ENCODE measurements around the gene TSPOAP1. TPM values are rescaled to one million over a fixed set of nuclear protein-coding genes. Genes with fewer than 3 reads are reported as not detected.

TSPOAP1 gene
- total RNA-seq, 1 donor from 2014 or later = 22.6 TPM

- H3K4me3 Mint-ChIP-seq = no peak overlapping the region
- H3K36me3 Mint-ChIP-seq (ENCODE audit: low read depth) = no peaks in the 10 kb centered on the region
- H3K27ac Mint-ChIP-seq = no peak overlapping the region
- DNase-seq = no peak
- intact Hi-C loops (cut with micrococcal nuclease) = no loop called here
- H3K9me3 Mint-ChIP-seq = no peaks in the 10 kb centered on the region
- H3K27me3 Mint-ChIP-seq = peaks cover 14% of the 10 kb centered on the region
- H3K4me1 Mint-ChIP-seq = no peaks in the 10 kb centered on the region
Observed at GRCh38 chr17:58275417-58275816, 53.2 kb downstream of the TSPOAP1 start.

DNA sequence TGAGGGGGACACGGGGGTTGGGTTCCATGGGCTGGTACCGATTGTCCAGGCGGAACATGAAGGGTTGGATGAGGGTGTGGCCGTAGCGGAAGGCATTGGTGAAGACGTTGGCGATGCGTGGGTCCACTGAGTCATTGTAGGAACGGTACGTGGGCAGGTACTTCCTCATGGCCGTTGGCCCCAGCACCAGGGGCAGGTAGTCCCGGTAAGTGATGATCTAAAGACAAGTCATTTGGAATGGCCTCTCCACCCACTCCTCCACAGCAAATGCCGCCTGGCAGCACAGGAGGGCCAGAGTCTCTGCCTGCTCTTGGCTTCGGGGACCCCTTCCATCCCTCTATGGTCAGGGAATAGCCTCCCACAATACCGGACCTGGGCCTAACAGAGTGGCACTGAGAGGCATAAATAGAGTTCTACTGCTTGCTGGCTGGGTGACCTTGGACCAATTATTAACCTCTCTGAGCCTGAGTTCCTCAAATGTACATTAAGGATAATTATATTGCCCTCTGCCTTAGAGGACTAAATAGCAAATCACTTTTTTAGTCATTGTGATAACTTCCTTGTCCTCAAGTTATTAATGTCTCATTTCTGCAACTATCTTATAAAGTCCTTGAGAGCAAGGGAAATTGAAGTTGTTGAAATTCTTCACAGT is 55.0 kb downstream of the TSPOAP1 start:
- no peak overlapping the region for H3K4me3 Mint-ChIP-seq
- peaks cover 6% of the 10 kb centered on the region for H3K27me3 Mint-ChIP-seq
- H3K9me3 Mint-ChIP-seq = no peaks in the 10 kb centered on the region
- no peaks in the 10 kb centered on the region for H3K36me3 Mint-ChIP-seq (ENCODE audit: low read depth)
- no peak overlapping the region for H3K27ac Mint-ChIP-seq
- intact Hi-C loops (cut with micrococcal nuclease) = no loop called here
- peak; percentile 49 for DNase-seq
- no peaks in the 10 kb centered on the region for H3K4me1 Mint-ChIP-seq

- H3K36me3 Mint-ChIP-seq (ENCODE audit: low read depth) = no peaks in the 10 kb centered on the region
- no peaks in the 10 kb centered on the region for H3K9me3 Mint-ChIP-seq
- no peaks in the 10 kb centered on the region for H3K4me1 Mint-ChIP-seq
- intact Hi-C loops (cut with micrococcal nuclease) = no loop called here
- peak; percentile 49 for DNase-seq
- H3K27me3 Mint-ChIP-seq = no peaks in the 10 kb centered on the region
- H3K4me3 Mint-ChIP-seq = no peak overlapping the region
- H3K27ac Mint-ChIP-seq = no peak overlapping the region
Observed at GRCh38 chr17:58272367-58273280, 56.0 kb downstream of the TSPOAP1 start.

GRCh38 chr17:58271216-58271931 is 57.2 kb downstream of the TSPOAP1 start:
- no peak overlapping the region for H3K27ac Mint-ChIP-seq
- H3K27me3 Mint-ChIP-seq = no peaks in the 10 kb centered on the region
- H3K4me3 Mint-ChIP-seq = no peak overlapping the region
- H3K4me1 Mint-ChIP-seq = no peaks in the 10 kb centered on the region
- peak; percentile 48 for DNase-seq
- no peaks in the 10 kb centered on the region for H3K36me3 Mint-ChIP-seq (ENCODE audit: low read depth)
- intact Hi-C loops (cut with micrococcal nuclease) = no loop called here
- no peaks in the 10 kb centered on the region for H3K9me3 Mint-ChIP-seq

DNA sequence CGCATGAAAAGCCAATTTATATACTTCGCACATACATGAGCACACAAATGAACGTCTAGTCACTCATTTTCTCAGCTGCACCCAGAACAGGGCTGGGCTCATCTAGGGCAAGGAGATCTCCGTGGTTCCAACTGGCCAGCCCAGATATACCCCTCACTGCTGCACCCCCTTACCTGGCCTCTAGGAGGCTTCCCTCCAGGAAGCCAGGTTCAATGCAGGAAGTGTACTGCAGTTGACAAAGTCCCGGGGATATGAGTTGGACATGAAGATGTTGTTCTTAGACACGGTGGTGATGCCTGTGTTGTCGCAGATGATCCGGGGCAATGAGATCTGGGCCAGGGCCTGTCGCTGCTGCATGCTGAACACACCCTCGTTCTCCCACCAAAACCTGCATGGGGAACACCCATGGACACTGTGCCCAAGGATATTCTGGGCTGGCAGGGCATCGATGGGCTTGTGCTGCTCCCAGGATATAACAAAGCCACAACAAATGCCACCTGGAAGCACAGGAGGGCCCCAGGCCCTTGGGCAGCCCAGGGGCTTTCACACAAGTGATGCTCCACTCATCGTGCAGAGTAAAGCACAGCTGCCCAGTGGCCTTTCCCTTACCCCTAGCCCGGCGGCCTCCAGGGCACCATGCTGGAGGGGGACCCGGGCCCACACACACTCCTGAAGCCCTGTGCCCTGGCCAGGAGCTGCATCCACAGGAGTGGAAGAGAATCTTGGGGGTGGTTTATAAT is 57.9 kb downstream of the TSPOAP1 start:
- Mint-ChIP-seq H3K4me1 (no peaks in the 10 kb centered on the region), H3K27ac (no peak overlapping the region), H3K36me3 (ENCODE audit: low read depth) (no peaks in the 10 kb centered on the region), H3K27me3 (peaks cover 4% of the 10 kb centered on the region), H3K9me3 (no peaks in the 10 kb centered on the region), H3K4me3 (no peak overlapping the region)
- peak; percentile 57 for DNase-seq
- intact Hi-C loops (cut with micrococcal nuclease) = no loop called here

- Mint-ChIP-seq H3K27me3 (peaks cover 10% of the 10 kb centered on the region), H3K4me1 (no peaks in the 10 kb centered on the region), H3K36me3 (ENCODE audit: low read depth) (no peaks in the 10 kb centered on the region), H3K4me3 (no peak overlapping the region), H3K27ac (no peak overlapping the region), H3K9me3 (no peaks in the 10 kb centered on the region)
- DNase-seq = peak; percentile 49
- intact Hi-C loops (cut with micrococcal nuclease) = no loop called here
Observed at GRCh38 chr17:58269557-58270291, 58.9 kb downstream of the TSPOAP1 start.

- Mint-ChIP-seq H3K4me1 (no peaks in the 10 kb centered on the region), H3K36me3 (ENCODE audit: low read depth) (no peaks in the 10 kb centered on the region), H3K27me3 (peaks cover 17% of the 10 kb centered on the region), H3K4me3 (no peak overlapping the region), H3K27ac (no peak overlapping the region), H3K9me3 (no peaks in the 10 kb centered on the region)
- intact Hi-C loops (cut with micrococcal nuclease) = no loop called here
- DNase-seq = peak; percentile 52
Observed at GRCh38 chr17:58268774-58269556, 59.6 kb downstream of the TSPOAP1 start.

- Mint-ChIP-seq H3K27me3 (peaks cover 22% of the 10 kb centered on the region), H3K4me1 (no peaks in the 10 kb centered on the region), H3K36me3 (ENCODE audit: low read depth) (no peaks in the 10 kb centered on the region), H3K9me3 (no peaks in the 10 kb centered on the region), H3K27ac (no peak overlapping the region), H3K4me3 (no peak overlapping the region)
- intact Hi-C loops (cut with micrococcal nuclease) = no loop called here
- DNase-seq = no peak
Observed at GRCh38 chr17:58268326-58268725, 60.3 kb downstream of the TSPOAP1 start.

DNA sequence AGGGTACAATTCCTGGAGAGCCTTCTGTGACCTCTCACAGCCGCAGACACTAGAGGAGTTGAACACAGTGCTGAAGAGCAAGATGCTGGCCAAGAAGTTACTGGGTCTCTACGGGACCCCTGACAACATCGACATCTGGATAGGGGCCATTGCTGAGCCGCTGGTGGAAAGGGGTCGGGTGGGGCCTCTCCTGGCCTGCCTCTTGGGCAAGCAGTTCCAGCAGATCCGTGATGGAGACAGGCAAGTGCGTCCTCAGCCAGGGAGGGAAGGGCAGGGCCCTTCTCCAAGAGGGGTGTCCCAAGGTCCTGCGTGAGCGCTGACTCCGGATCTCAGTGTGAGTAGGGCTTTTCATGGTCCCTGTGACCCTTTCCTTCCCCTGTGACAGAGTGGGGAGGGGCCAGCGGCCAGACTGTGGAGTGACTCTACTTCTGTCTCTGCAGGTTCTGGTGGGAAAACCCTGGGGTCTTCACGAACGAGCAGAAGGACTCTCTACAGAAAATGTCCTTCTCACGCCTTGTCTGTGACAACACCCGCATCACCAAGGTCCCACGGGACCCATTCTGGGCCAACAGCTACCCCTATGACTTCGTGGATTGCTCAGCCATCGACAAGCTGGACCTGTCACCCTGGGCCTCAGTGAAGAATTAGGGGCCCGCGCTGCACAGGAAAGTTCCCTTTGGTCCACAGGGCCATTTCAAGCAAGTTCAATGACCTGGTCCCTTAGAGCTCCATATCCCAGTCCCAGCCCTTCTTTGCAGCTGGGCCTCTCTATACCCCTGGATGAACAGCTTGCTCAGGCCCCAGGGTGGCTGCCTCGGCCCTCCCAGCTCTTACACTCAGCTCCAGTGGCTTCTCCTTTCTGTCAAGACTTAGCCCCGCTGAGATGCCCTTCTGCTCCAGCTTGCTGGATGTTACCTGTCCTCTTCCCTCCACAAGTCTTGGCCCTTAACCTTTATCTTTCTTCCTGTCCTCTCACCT is 61.0 kb downstream of the TSPOAP1 start:
- Mint-ChIP-seq H3K9me3 (no peaks in the 10 kb centered on the region), H3K4me1 (no peaks in the 10 kb centered on the region), H3K27me3 (peaks cover 28% of the 10 kb centered on the region), H3K27ac (no peak overlapping the region), H3K36me3 (ENCODE audit: low read depth) (no peaks in the 10 kb centered on the region), H3K4me3 (no peak overlapping the region)
- no peak for DNase-seq
- intact Hi-C loops (cut with micrococcal nuclease) = no loop called here

DNA sequence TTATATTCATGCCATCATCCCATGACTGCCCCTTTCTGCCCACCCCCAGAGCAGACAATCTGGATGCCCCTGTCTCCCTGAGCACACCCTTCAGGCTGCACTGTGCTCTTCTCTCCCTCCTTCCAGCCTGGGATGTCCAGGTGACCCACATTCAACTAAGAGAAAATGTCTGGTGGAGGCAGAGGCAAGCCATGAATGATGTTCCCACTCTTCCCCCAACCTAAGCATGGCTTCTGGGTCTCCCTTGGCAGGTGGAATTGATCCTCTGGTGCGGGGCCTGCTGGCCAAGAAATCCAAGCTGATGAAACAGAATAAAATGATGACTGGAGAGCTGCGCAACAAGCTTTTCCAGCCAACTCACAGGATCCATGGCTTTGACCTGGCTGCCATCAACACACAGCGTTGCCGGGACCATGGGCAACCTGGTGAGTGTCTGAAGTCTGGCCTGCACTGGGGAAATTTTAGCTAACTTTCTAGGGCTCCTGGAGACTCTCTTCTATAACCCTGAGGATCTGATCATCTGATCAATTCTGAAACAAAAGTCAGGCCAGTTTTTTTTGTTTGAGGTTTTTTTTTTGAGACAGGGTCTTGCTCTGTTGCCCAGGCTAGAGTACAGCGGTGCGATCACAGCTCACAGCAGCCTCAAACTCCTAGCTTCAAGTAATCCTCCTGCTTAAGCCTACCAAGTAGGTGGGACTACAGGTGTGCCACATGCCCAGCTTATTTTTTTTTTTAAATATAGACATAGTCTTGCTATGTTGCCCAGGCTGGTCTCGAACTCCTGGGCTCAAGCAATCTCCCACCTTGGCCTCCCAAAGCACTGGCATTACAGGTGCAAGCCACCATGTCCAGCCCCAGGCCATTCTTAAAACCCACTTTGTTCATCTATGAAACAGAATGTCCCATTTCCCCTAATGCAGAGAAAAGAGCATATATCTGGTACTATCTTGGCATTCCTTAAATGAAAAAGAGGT is 62.4 kb downstream of the TSPOAP1 start:
- intact Hi-C loops (cut with micrococcal nuclease) = no loop called here
- H3K4me3 Mint-ChIP-seq = no peak overlapping the region
- no peak overlapping the region for H3K27ac Mint-ChIP-seq

DNA sequence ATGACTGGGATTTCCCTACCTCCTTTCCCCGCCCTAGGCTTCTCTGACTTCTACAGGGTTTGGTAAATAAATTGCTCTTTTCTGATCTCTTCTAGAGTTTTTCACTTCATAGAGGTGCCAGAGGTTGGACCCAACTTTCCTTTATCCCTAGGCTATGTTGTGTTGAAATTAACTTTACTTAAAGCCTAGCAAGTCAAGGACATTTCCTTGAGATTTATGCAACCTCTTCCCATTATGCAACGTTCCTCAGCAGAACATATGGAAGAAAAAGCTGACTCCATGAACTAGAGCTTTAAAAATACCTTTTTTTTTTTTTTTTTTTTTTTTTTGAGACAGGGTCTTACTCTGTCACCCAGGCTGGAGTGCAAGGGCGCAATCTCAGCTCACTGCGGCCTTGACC is 63.3 kb downstream of the TSPOAP1 start:
- Mint-ChIP-seq H3K27me3 (peaks cover 50% of the 10 kb centered on the region), H3K4me1 (no peaks in the 10 kb centered on the region), H3K9me3 (no peaks in the 10 kb centered on the region), H3K27ac (no peak overlapping the region), H3K36me3 (ENCODE audit: low read depth) (no peaks in the 10 kb centered on the region), H3K4me3 (no peak overlapping the region)
- intact Hi-C loops (cut with micrococcal nuclease) = no loop called here
- no peak for DNase-seq

More for the DNA sequence above, 62.4 kb downstream of the TSPOAP1 start:
- Mint-ChIP-seq H3K27me3 (peaks cover 41% of the 10 kb centered on the region), H3K4me1 (no peaks in the 10 kb centered on the region), H3K36me3 (ENCODE audit: low read depth) (no peaks in the 10 kb centered on the region), H3K9me3 (no peaks in the 10 kb centered on the region)
- no peak for DNase-seq
